ENCODE measurements around the gene ERP29. TPM values are rescaled to one million over a fixed set of nuclear protein-coding genes. Genes with fewer than 3 reads are reported as not detected.

Gene ERP29
- polyA plus RNA-seq, 1 experiment, result 87.6 TPM

- DNase-seq (ENCODE audit: low read depth), result no peak
- TF ChIP-seq CTCF (IDR thresholded peaks at IDR 0.05; ENCODE audit: insufficient read depth, low read depth, low read length), result no peak
- POLR2A ChIA-PET, result no interaction called here
- no peaks in the 10 kb centered on the region for H3K36me3 ChIP-seq (ENCODE audit: control insufficient read depth, insufficient read depth, low read length)
- H3K27me3 ChIP-seq (ENCODE audit: control insufficient read depth, insufficient read depth, low read length), result no peaks in the 10 kb centered on the region
- CTCF ChIA-PET, result interaction anchor here (1.3 kb wide), 2 partner anchors 10 to 156 kb away, joined by 3 to 4 read pairs; no protein-coding TSS in a partner anchor
- H3K4me3 ChIP-seq (ENCODE audit: low read depth, low read length), result no peak overlapping the region
Observed at GRCh38 chr12:111976291-111976690, 36.9 kb upstream of the ERP29 start.

DNA sequence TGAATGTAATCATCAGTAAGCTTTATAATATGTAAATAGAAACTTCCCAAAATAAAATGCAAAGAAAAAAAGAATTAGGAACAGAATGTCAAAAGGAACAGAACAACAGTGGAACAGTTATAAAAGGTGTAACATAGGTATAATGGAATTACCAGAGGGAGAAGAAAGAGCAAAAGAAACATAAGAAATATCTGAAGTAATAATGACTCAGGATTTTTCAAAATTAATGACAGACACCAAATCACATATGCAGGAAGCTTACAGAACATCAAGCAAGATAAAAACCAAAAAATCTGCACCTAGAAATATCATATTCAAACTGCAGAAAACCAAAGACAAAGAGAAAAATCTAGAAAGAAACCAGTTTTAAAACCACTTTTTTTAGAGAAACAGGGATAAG, 36.4 kb upstream of the ERP29 start:
- CTCF ChIA-PET, result interaction anchor here (1.5 kb wide), 1 partner anchor 36 kb away, joined by 3 read pairs; the partner anchor contains the start of genes ERP29 and TMEM116

DNA sequence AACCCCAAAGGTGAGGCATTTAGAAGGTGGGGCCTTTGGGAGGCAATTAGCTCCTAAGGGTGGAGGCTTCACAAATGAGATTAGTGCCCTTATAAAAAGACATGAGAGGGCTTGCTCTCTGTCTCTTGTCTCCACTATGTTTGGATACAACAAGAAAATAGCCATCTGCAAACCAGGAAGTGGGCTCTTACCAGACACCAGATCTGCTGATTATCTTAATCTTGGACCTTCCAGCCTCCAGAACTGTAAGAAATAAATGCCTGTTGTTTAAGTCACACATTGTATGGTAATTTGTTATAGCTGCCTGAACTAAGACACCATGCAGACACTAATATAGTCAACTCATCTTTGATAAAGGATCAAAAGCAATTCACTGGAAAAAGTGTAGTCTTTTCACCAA, 34.7 kb upstream of the ERP29 start:
- TF ChIP-seq CTCF (IDR thresholded peaks at IDR 0.05; ENCODE audit: insufficient read depth, low read depth, low read length), result no peak
- CTCF ChIA-PET, result interaction anchor here (1.5 kb wide), 1 partner anchor 35 kb away, joined by 3 read pairs; the partner anchor contains the start of genes ERP29 and TMEM116

More for the DNA sequence above, 36.4 kb upstream of the ERP29 start:
- DNase-seq (ENCODE audit: low read depth), result no peak
- TF ChIP-seq CTCF (IDR thresholded peaks at IDR 0.05; ENCODE audit: insufficient read depth, low read depth, low read length), result no peak
- POLR2A ChIA-PET, result no interaction called here
- H3K4me3 ChIP-seq (ENCODE audit: low read depth, low read length), result no peak overlapping the region
- no peaks in the 10 kb centered on the region for H3K27me3 ChIP-seq (ENCODE audit: control insufficient read depth, insufficient read depth, low read length)
- no peaks in the 10 kb centered on the region for H3K36me3 ChIP-seq (ENCODE audit: control insufficient read depth, insufficient read depth, low read length)

GRCh38 chr12:111980598-111980997, 32.6 kb upstream of the ERP29 start:
- ChIA-PET POLR2A (no interaction called here), CTCF (interaction anchor here (1.0 kb wide), 1 partner anchor 25 kb away, joined by 3 read pairs; no protein-coding TSS in a partner anchor)
- Histone ChIP-seq H3K36me3 (ENCODE audit: control insufficient read depth, insufficient read depth, low read length) (no peaks in the 10 kb centered on the region), H3K27me3 (ENCODE audit: control insufficient read depth, insufficient read depth, low read length) (no peaks in the 10 kb centered on the region), H3K4me3 (ENCODE audit: low read depth, low read length) (no peak overlapping the region)
- TF ChIP-seq CTCF (IDR thresholded peaks at IDR 0.05; ENCODE audit: insufficient read depth, low read depth, low read length), result no peak
- no peak for DNase-seq (ENCODE audit: low read depth)

More for the DNA sequence above, 34.7 kb upstream of the ERP29 start:
- DNase-seq (ENCODE audit: low read depth), result no peak
- no peaks in the 10 kb centered on the region for H3K27me3 ChIP-seq (ENCODE audit: control insufficient read depth, insufficient read depth, low read length)
- POLR2A ChIA-PET, result no interaction called here
- H3K36me3 ChIP-seq (ENCODE audit: control insufficient read depth, insufficient read depth, low read length), result no peaks in the 10 kb centered on the region
- no peak overlapping the region for H3K4me3 ChIP-seq (ENCODE audit: low read depth, low read length)

DNA sequence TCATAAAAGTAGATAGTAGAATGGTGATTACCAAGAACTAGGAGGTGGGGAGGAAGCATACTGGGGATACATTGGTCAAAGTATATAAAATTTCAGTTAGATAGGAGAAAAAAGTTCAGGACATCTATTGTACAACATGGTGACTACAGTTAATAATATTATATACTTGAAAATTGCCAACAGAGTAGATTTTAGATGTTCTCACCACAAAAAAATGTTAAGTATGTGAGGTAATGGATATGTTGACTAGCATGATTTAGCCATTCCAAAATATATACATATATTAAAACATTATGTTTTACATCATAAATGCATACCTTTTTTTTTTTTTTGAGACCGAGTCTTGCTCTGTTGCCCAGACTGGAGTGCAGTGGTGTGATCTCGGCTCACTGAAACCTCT, 31.2 kb upstream of the ERP29 start:
- DNase-seq (ENCODE audit: low read depth), result no peak
- ChIA-PET CTCF (no interaction called here), POLR2A (no interaction called here)
- no peaks in the 10 kb centered on the region for H3K27me3 ChIP-seq (ENCODE audit: control insufficient read depth, insufficient read depth, low read length)
- no peaks in the 10 kb centered on the region for H3K36me3 ChIP-seq (ENCODE audit: control insufficient read depth, insufficient read depth, low read length)
- no peak overlapping the region for H3K4me3 ChIP-seq (ENCODE audit: low read depth, low read length)
- TF ChIP-seq CTCF (IDR thresholded peaks at IDR 0.05; ENCODE audit: insufficient read depth, low read depth, low read length), result no peak
